ENCODE measurements around the gene MYH3. TPM values are rescaled to one million over a fixed set of nuclear protein-coding genes. Genes with fewer than 3 reads are reported as not detected.

MYH3 gene
- polyA plus RNA-seq, 1 donor, result 15,569 TPM

- no peak for DNase-seq (ENCODE audit: low read depth)
Observed at GRCh38 chr17:10614536-10615155, 42.5 kb downstream of the MYH3 start.

DNA sequence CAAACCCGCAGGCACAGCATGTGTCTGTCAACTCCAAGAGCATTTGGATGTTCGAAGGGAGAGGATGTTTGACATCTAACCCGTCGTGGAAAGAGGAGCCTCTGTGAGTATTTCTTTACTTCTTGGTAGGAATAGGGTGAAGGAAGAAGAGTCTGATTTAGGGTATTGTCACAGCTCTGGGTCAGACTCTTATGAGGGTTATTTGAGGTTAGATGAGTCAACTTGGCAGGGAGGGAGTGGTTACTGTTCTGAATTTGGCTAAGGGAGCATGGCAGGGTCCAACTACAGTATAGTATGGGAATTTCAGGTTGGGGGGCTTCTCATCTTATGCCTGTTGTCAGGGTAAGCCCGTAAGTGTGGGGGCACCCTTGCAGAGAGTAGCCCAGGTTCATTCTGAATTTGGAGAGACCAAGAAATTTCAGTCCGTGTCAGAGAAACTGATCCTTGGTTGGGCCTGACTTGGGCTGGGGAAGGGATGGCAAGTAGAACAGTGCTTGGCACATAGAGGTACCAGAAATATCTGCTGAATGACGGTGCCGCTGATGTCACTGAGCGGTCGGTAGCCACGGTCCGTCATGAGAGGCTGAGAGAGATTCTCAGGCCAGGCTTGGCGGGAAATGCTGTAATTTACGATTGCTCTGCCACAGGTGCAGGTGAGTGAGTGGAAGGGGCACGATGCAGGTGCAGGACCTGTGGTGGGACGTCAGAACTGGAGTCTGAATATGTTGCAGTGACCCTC is 43.2 kb downstream of the MYH3 start:
- no peak for DNase-seq (ENCODE audit: low read depth)

DNA sequence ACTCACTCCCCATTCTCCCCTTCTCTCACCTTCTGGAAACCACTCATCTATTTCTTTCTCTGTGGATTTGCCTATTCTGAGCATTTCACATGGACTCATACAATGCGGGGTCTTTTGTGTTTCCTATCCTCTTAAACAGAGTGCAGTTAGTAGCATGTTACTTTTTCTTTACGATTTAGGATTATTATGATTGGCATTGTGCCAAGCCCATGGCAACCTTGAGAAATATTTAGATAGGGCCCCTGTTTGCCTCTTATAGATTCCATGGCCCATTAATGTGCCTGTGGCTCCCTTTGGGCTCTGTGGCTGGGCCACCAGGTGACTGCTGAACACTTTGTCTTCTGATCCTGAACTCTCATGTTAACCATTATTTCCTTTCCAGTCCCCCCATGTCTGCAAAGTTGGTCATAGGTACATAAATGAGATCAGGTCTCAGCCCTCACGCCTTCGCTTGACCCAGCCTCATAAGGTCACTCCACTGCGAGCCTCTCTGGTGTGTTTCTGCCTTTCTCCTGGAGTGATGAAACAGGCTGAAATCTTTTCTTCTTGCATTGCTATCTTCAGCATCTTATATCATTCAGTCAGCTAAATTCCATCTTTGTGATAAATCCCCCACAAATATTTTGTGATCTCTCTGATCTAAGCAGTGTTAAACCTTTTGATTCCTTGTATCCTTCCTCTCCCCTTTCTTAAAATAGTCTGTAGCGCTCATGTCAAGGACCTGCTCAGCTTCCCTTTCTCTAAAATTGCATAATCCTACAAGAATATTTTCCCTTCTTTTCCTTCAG is 44.0 kb downstream of the MYH3 start:
- DNase-seq (ENCODE audit: low read depth), result no peak

- DNase-seq (ENCODE audit: low read depth), result no peak
Observed at GRCh38 chr17:10610884-10611283, 46.2 kb downstream of the MYH3 start.

- DNase-seq (ENCODE audit: low read depth), result no peak
Observed at GRCh38 chr17:10608244-10608643, 48.9 kb downstream of the MYH3 start.

DNA sequence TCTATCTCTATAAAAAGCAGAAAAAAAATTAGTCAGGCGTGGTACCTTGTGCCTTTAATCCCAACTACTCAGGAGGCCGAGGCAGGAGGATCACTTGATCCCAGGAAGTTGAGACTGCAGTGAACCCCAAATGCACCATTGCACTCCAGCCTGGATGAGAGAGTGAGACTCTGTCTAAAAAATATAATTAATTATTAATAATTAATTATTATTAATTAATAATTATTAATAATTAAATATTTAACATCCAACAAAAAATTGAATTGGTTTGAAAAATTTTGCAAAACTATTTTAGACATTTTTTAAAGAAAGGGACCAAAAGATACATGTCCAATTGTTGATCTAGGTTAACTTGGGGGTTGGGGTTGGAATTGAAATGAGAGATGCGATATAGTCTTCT is 51.0 kb downstream of the MYH3 start:
- no peak for DNase-seq (ENCODE audit: low read depth)

DNA sequence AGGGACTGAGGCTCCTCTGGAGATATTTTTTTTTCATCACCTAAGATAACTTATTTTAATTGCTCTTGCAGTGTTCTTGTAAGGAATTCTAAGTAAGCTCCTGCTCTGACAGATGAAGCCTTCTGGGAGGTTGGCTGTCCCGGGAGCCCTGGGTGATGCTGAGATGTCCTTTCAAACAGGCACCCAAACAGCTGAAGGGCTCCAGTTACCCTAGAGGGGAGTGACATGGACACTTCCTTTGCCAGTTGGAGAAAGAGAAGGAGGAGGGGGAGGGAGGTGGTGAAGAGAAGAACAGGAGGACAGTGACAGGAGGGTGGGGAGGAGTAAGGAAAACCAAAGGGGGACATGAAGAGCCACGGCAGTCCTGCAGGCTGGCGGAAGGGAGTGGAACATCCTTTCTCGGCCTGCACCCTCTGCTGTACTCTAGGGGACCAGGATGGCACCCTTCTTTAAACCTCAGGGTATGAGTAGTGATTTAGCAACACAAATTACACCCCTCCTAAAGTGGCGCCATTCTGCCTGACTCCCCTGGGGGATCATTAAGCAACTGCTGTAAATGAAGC is 51.8 kb downstream of the MYH3 start:
- no peak for DNase-seq (ENCODE audit: low read depth)

DNA sequence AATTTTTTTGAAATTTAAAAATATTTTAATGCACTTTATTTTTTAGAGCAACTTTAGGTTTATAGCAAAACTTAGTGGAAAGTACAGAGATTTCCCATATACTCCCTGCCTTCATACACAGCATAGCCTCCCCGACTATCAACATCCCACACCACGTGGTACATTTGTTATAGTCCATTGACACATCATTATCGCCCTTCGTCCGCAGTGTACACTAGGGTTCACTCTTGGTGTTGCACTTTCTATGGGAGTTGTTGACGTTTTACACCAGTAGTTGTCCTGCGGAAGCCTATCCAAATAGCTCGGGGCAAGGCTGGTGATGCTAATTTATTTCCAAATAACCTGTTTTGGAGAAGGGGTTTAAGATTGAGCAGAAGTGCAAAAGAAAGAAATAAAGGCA is 52.6 kb downstream of the MYH3 start:
- no peak for DNase-seq (ENCODE audit: low read depth)

DNA sequence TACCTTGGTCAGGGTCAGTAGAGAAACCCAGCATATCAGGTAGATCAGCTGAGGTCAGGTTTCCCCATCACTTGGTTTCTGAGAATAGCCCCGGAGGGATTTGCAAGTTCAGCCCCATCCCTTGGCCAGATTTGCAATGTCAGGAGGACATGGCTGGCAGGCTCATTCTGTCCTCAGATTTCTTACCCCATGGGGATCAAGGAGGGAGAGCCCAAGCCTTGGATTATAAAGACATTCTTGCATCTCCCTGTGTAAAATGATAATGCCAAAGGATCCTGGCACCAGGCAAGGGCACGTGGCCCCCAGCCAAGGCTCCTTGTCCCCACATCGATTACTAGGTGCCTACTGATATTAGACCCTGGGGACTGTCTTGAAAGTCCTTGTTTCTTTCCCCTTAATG is 53.2 kb downstream of the MYH3 start:
- no peak for DNase-seq (ENCODE audit: low read depth)

DNA sequence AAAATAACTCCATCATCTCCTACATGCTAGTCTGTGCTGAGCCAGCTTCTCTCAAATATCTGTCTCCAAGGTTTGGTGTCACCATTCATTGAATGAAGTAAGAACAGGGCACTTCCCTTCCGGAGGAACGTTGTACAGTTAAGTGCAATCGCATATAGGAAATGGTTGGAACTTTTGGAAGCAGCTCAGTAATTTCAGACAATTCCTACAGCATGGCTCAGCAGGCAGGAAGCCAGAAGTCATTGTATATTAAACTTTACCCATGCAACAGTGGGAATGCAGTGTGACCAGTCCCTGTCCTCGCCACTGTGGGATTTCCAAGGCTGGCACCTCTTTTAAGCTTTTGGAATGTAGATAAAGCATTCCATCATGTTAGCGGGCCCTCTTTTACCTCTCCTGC is 56.5 kb downstream of the MYH3 start:
- DNase-seq (ENCODE audit: low read depth), result no peak

GRCh38 chr17:10598621-10599020 is 58.5 kb downstream of the MYH3 start:
- DNase-seq (ENCODE audit: low read depth), result no peak

- DNase-seq (ENCODE audit: low read depth), result no peak
Observed at GRCh38 chr17:10589553-10590145, 67.5 kb downstream of the MYH3 start.

DNA sequence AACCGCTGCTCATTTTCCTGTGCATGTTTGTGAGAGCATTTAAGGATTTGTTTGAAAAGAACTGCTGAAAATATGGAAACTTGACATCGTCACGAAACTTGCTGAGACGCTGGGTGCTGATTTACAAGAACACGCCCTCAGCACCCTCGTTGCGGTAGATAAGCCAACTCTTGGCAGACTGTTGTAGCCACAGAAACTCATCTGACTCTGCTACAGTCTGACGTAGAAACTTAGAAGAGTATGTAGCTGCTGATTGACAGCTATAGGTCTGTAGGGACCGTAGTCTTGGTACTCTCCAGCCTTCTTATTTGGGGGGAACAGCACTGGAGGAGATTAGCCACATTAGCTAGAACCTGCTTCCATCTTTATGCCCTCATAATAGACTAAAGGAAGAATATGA is 71.6 kb downstream of the MYH3 start:
- DNase-seq (ENCODE audit: low read depth), result no peak

- no peak for DNase-seq (ENCODE audit: low read depth)
Observed at GRCh38 chr17:10583834-10584233, 73.3 kb downstream of the MYH3 start.

DNA sequence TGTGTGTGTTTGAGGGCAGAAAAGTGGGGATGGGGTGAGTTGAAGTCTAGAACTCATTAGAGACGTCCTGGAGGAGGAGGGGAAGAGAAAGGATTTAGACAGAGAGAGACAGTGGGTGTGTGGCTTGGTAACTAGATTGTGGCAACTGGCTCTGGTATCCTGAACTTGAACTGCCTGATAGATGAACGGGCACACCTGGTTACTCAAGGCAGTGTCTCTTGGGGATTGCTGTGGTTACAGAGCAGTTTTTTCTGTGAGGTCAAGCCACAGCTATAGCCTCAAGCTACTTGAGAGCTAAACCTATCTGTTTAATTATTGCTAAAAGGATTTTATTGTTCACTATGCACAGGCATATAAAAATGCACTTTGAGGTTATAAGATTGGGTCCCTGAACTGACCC is 77.8 kb downstream of the MYH3 start:
- DNase-seq (ENCODE audit: low read depth), result no peak

Other genes starting within 250 kb of the MYH3 start
- 2,354 TPM for gene MYH8, start 235.4 kb downstream of the MYH3 start, polyA plus RNA-seq (ENCODE audit: insufficient read length)
- 0.27 TPM for gene MYH4, start 187.8 kb downstream of the MYH3 start, polyA plus RNA-seq (ENCODE audit: insufficient read length)
- 12.1 TPM for gene MYH1, start 138.8 kb downstream of the MYH3 start, polyA plus RNA-seq (ENCODE audit: insufficient read length)
- gene MYH2, start 107.7 kb downstream of the MYH3 start, polyA plus RNA-seq (ENCODE audit: insufficient read length), result 74.3 TPM
- 26.1 TPM for gene SCO1, start 40.2 kb upstream of the MYH3 start, polyA plus RNA-seq (ENCODE audit: insufficient read length)
- 21.4 TPM for gene ADPRM, start 40.3 kb upstream of the MYH3 start, polyA plus RNA-seq (ENCODE audit: insufficient read length)
- 11.3 TPM for gene TMEM220, start 72.7 kb upstream of the MYH3 start, polyA plus RNA-seq (ENCODE audit: insufficient read length)
- 0.23 TPM for gene TMEM238L, start 146.8 kb upstream of the MYH3 start, polyA plus RNA-seq (ENCODE audit: insufficient read length)
- gene PIRT, start 180.8 kb upstream of the MYH3 start, polyA plus RNA-seq (ENCODE audit: insufficient read length), result 0.06 TPM

Measured in forelimb muscle (tissue), 1 donor.